Glomerular endothelial cell (primary cell): Measurements from ENCODE around the gene RBMX. TPM values are rescaled to one million over a fixed set of nuclear protein-coding genes. Genes with fewer than 3 reads are reported as not detected.
"Not testable (repeated sequence)": the region's sequence is repeated elsewhere in the genome, so short reads cannot be mapped to it uniquely, and the experiment has no call there.

ENCODE experiments used
- DNase-seq: peaks from one replicate; pipeline ENCODE4 v3.0.0-alpha.2; 2011; ENCODE audit warnings: low read depth, low spot score; ENCODE audit errors: extremely low read depth
- total RNA-seq: library from RNA; depleted of rRNA; stranded (reverse); fragments of >200 nt; gene quantifications from 2 replicates; pipeline ENCODE4 v1.2.3, GENCODE V29; 2015

Gene RBMX
- total RNA-seq, 1 donor from 2014 or later = 199 TPM

DNA sequence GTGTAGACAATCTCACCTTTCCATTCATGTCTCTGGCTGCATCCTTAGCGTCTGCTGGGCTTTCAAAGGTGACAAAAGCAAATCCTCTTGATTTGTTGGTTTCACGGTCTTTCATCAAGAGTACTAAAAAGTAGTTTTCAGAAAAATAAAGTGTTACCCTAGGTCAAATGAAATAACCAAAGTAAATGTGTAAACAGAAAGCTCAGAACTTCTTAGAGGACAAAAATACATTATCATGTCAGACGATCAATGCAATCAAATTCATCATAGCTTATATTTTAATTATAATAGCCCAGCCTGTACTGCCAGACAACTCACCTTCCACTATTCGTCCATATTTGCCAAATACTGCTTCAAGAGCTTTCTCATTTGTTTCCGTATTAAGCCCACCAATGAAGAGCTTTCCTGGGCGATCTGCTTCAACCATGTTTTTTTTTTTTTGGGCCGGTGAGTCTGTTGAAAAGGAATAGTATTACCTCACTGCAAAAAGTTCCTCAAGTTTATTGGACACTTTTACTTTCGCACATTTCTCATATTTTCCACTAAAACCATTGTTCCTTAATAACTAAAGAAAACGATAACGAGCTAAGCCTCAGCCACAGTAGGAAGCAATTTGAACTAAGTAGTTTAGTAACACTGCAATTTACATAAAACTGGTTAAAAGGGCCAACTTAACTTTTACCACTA, 1.4 kb downstream of the RBMX start:
- no peak for DNase-seq

DNA sequence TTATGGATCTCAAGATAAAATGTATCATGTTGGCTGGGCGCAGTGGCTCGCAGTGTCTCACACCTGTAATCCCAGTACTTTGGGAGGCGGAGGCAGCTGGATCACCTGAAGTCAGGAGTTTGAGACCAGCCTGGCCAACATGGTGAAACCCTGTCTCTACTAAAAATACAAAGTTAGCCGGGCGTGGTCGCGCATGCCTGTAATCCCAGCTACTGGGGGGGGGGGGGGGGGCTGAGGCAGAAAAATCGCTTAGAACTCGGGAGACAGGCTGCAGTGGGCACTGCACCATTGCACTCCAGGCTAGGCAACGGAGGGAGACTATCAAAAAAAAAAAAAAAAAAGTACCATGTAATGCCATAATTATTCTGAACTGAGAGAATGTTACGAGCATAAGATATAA, 2.1 kb downstream of the RBMX start:
- no peak for DNase-seq

DNA sequence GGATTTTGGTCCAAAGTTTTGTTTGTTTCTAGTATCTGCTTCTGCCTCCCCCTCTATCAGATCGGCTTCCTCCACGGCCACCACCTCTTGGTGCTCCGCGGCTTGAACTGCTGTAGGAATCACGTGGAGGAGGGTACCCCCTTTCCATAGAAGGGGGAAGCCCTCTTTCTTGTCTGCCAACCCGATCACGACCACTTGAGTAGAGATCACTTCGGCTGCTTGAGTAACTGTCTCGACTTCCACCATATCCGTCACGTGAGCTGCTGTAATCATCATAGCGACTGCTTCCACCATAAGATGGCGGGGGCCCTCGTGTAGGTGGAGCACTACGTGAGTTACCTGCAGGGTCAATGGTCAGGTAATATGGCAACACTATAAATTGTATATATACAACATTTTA, 6.4 kb downstream of the RBMX start:
- DNase-seq = not testable (repeated sequence)

DNA sequence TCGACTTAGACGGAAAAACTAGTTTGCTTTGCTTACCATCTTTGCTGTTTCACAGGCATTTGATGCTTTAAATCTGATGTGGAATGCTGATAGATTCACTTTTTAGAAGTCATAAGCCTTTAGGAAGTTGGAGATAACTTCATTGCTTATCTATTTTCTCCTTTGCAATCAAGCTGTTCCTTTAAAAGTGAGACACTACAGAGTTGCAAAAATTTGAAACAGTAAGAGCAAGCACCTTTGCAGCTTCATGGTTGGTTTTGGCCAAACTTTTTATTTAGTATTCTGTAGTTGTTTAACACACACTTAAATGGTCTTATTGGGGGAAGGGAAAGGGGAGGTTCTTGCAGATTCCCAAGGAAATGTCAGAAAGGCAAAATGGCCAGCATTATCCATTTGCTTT, 7.3 kb downstream of the RBMX start:
- not testable (repeated sequence) for DNase-seq

DNA sequence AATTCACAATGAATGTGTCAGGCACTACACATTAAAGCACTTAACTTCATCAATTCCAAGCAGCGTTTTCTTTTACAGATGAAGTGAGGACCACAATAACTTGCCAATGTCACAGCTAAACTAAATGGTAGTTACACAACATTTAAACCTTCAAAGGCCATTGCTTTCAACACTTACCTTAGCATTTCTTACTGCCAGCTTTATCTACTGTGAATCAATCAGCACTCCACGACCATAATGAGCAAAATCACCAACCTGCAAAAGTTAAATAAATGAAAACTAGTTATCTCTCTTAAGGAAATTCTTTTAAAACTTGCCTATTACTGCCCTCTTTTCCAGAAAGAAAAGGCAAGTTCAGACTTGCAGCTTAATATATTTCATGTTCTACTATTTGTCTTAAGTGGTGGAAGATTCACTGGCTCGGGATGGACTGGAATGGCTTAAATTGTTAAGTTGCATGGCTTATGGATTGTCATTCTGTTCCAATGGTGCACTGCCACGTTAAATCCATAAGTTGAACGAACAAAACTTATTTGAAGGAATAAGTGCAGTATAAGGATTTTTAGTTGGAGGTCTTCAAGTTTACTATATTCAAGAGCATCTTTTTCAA, 8.3 kb downstream of the RBMX start:
- DNase-seq = no peak

DNA sequence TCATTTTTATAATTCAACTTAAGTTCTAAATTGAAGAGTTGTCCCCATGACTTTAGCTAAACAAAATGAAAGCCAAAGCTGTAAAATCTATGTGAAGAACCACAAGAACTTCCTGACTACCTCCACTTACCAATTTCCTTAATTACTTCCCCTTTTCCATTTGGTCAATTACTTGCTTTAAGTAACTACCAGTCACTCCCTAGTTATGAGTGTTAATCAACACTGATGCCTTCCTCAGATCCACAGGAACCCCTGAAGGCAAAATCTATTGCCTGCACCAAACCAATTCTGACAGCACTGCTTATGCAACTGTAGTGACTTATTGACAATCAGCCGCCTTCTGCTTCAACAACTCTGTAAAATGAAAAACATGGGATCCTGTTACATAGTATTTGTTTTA, 10.5 kb downstream of the RBMX start:
- DNase-seq = no peak

DNA sequence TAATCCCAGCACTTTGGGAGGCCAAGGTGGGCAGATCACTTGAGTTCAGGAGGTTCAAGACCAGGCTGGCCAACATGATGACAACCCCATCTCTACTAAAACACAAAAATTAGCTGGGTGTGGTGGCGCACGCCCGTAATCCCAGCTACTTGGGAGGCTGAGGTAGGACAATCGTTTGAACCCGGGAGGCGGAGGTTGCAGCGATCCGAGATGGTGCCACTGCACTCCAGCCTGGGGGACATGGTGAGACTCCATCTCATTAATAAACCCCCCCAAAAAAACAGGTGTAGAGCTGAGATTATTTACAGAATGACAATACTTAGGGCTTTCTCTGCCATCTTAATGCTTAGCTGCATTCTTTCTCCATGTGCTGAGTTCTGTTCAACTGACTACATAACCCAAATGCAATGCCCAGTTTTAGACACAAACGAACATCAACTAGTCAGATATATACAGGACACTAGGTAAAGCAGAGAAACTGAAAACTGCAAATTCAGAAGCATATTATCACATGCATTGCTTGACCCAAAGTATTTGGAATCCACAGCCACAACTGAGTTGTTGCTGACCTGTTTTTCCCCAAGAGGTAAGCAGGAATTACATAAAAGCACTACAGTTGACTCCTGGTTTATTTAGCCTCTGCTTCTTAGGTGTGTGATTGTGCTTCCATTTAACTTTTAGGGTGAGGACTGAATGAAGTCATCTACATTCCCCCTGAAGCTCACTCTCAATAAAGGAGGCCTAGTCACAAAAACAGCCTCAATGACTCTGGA, 12.1 kb downstream of the RBMX start:
- DNase-seq = no peak

DNA sequence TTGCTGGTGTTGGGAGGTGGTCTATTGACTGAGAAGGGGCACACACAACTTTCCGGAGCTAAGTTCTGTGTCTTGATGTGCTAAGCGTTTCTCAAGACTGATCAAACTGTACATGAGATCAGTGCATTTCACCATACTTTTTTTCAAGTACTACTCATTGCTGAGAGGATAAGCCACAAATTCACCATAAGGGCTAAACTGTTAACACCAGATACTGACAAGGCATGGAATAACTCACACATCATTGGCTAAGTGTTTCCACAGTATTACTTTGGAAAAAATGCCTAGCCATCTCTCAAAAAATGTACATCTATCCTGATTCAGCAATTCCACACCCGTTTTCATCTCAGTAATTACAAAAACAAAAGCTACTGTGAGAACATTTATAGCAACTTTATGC, 13.0 kb downstream of the RBMX start:
- no peak for DNase-seq

DNA sequence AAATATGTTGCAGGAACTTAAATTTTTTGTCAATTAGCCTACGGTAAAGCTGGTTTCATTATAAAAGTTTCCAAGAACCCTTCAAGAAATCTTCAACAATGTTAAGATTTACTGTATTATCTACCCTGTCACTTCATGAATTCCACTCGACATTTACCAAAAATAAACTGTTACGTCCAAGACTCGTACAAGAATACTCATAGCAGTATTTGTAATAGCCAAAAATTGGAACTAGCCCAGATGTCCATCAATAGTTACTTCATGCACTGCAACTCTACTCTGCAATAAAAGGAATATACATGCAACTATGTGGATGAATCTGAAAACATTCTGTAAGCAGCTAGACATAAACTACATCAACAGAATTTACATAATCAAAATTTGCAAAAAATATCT, 13.4 kb downstream of the RBMX start:
- no peak for DNase-seq

DNA sequence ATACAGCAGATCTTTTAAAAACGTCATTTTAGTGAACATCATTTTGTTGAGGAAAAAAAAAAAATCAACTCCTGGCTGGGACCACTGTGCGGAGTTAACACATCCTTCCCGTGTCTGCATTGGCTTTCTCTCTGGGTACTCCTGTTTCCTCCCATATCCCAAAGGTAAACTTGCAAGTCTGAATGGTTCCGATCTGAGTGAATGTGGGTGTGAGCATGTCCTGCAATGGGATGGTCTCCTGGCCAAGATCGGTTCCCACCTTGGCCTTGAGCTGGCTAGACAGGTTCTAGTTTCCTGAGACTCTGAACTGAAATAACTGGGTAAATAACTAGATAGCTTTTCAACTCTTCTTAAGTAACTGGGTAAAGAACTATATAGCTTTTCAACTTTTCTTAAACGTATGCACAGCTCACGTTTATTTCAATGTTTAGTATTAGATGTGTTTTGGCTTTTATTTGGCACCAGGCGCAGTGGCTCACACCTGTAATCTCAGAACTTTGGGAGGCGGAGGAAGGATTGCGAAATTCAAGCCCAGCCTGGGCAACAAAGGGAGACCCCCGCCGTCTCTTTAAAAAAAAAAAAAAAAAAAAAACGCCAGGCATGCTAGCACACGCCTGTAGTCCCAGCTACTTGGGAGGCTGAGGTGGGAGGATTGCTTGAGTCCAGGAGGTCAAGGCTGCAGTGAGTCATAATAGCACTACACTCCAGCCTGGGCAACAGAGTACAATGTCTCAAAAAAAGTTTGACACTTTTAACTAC, 14.0 kb downstream of the RBMX start:
- DNase-seq = no peak

DNA sequence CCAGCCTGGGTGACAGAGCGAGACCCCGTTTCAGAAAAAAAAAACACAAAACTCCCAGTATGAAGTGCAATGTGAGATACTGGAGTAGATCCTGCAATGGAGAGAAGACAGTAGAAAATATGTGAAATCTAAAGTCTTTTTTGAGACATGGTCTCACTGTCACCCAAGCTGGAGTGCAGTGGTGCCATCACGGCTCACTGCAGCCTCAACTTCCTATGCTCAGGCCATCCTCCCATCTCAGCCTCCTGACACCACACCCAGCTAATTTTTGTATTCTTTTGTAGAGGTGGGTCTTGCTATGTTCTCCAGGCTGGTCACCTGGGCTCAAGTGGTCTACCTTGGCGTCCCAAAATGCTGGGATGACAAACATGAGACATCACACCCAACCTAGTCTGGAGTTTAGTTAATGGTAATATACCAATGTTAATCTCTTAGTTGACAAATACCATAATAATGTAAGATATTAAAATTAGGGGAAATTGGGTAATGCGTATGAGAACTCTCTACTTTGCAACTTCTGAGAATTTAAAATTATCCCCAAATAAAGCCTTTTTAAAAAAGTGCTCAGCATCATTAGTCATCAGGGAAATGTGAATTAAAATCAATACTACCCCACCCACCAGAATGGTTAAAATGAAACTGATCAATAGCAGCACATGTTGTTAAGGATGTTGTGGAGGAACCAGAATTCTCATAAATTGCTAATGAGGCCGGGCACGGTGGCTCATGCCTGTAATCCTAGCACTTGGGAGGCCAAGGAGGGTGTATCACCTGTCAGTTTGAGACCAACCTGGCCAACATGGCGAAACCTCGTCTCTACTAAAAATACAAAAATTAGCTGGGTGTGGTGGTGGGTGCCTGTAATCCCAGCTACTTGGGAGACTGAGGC, 15.0 kb downstream of the RBMX start:
- DNase-seq = no peak

DNA sequence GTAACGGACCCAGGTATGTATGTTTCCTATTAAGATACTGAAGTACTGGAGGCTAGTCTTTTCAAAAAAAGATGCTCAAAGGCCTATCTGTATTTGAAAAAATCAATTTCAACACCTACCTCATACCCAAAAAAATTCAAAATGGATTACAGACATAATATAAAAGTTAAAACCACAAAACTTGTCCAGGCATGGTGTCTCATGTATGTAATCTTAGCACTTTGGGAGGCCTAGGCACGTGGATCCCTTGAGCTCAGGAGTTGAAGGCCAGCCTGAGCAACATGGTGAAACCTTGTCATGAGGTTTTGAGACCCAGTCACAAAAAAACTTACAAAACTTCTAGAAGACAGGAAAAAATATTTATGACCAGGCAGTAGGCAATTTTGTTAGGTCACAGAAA, 16.7 kb downstream of the RBMX start:
- no peak for DNase-seq

DNA sequence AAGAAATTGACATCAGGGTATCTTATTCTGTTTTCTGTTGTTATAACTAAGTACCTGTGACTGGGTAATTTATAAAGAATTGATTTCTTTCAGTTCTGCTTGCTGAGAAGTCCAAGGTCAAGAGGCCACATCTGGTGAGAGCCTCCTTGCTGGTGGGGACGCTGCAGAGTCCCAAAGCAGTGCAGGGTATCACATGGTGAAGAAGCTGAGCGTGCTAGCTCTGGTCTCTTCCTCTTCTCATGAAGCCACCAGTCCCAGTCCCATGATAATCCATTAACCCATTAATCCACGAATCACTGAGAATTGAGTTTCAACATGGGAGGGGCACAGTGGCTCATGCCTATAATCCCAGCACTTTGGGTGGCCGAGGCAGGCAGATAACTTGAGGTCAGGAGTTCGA, 18.0 kb downstream of the RBMX start:
- DNase-seq = no peak

DNA sequence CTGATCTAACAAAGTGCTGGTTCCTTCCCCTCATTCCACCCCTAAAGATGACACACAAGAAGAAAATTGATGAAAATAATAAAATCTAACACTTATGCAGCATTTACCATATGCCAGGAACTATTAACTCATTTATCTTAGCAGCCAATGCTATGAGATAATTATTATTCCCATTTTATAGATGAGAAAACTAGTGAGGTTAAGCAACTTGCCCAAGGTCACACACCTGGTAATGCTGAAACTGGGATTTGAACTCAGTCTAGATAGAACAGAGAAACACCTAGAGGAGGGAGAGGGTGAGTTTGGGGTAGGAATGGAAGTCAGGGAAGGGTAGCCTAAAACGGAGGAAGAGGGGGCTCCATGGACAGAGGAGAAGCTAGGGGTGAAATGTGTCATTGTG, 18.6 kb downstream of the RBMX start:
- DNase-seq = no peak

DNA sequence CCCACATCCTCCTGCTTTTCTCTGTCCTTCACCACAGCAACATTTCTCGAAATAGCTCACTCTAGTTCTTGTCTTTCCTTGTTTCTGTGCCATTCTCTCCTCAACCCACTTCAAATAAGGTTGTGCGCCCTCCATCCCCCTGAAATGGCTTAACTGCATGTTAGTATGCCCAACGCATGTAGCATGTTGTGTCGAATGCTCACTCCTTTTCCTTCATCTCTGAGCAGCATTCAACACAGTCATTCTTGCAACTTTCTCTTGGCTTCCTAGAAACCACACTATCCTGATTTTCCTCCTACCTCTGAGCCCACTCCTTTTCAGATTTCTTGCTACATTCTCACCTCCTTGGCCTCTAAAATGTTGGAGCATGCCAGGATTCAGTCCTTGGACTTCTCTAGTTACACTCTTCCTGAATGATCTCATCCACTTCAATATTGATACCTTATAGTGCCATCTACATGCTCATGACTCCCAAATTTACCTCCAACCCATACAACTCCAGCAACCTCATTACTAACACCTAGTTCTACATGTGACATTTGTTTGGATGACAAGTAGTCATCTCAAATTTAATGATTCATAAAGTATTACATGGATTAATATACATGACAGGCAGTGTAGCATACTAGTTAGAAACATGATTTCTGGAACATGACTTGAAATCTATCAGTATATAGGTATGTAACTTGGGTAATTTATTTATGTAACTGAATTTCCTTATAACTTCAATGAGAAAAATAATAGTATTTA, 22.3 kb downstream of the RBMX start:
- DNase-seq = no peak

DNA sequence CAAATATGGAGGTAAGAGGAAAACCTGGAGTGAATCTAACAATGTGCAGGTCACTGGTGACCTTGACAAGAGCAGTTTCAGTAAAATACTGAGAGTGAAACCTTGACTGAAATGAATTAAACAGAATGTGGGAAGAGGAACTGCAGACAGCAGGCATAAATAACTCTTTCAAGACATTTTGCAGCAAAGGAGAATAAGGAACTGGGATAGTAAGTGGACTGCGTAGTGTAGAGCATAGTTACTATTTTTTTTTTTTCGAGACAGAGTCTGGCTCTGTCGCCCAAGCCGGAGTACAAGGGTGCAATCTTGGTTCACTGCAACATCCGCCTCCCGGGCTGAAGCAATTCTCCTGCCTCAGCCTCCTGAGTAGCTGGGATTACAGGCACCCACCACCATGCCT, 24.0 kb downstream of the RBMX start:
- DNase-seq = no peak

DNA sequence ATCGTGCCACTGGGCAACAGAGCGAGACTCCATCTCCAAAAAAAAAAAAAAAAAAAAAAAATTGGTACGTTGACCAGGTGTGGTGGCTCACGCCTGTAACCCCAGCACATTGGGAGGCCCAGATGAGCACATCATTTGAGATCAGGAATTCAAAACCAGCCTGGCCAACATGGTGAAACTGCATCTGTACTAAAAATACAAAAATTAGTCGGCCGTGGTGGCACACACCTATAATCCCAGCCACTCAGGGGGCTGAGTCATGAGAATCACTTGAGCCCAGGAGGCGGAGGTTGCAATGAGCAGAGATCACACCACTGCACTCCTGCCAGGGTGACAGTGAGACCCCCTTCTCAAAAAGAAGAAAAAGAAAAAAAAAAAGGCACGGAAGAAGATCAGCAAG, 24.5 kb downstream of the RBMX start:
- DNase-seq = no peak

DNA sequence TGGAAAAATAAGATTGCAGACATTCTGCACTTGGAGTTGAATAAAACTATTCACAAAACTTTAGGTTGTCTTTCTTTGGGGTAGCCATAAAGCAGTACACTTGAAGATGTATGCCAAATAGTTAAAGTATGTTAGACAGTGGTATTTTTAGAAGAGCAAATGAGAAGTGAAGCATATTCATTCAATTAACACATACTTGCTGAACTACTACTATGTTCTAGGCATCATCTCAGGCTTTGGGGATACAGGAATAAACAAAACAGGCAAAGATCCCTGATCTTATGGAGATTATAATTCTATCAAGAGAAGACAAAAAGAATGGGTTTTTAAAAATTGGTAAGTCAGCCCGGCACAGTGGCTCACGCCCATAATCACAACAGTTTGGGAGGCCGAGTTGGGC, 29.0 kb downstream of the RBMX start:
- DNase-seq = no peak

DNA sequence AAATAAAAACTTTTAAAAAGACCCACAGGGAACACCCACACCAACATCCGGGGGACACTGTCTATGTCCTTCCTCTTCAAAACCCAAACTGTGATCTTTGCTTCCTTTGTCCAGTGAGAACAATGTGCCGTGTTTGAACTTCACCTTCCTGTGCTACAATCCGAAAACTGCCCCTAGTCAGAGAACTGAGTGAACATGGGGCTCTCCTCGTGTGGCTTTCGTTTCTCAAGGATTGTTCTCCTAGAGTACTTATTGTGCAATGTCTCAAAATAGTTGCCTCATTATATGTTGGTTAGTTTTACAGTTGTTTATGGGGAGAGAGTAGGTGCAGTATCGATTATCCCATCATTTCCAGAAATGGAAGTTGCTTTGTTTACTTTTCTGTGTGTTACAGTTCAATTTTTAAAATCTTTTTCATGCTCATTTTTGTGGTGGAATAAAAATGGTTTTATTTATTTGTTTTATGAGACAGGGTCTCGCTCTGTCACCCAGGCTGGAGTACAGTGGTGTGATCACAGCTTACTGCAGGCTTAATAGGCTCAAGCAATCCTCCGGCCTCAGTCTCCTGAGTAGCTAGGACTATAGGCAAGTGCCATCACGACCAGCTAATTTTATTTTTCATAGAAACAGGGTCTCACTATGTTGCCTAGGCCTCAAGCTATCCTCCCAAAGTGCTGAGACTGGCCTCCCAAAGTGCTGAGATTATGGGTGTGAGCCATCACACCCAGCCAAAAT, 29.9 kb downstream of the RBMX start:
- no peak for DNase-seq
